Measurements from ENCODE around the gene OAS1. TPM values are rescaled to one million over a fixed set of nuclear protein-coding genes. Genes with fewer than 3 reads are reported as not detected.

The OAS1 gene
- not detected in 2 replicates for total RNA-seq
- long read RNA-seq, result 0 reads

GRCh38 chr12:112906712-112907414 is at the start of gene OAS1:
Gene OAS1 (plus strand): TSS chr12:112906962. CDS start chr12:112907040, 78 bp downstream.
- H3K27me3 Mint-ChIP-seq (ENCODE audit: low read depth), result peaks cover 44% of the 10 kb centered on the region
- peak within 1 kb of the TSS; percentile 2 for H3K27ac Mint-ChIP-seq (ENCODE audit: unreplicated experiment)
- peaks cover 8% of the 10 kb centered on the region for H3K4me1 Mint-ChIP-seq
- H3K4me3 Mint-ChIP-seq, result no peak within 1 kb of the TSS
- H3K36me3 Mint-ChIP-seq (ENCODE audit: low read depth), result peaks cover 3% of the 10 kb centered on the region
- DNase-seq (ENCODE audit: low read depth, low spot score), result no peak
- peaks cover 13% of the 10 kb centered on the region for H3K9me3 Mint-ChIP-seq
- TF ChIP-seq, protein P1, sequence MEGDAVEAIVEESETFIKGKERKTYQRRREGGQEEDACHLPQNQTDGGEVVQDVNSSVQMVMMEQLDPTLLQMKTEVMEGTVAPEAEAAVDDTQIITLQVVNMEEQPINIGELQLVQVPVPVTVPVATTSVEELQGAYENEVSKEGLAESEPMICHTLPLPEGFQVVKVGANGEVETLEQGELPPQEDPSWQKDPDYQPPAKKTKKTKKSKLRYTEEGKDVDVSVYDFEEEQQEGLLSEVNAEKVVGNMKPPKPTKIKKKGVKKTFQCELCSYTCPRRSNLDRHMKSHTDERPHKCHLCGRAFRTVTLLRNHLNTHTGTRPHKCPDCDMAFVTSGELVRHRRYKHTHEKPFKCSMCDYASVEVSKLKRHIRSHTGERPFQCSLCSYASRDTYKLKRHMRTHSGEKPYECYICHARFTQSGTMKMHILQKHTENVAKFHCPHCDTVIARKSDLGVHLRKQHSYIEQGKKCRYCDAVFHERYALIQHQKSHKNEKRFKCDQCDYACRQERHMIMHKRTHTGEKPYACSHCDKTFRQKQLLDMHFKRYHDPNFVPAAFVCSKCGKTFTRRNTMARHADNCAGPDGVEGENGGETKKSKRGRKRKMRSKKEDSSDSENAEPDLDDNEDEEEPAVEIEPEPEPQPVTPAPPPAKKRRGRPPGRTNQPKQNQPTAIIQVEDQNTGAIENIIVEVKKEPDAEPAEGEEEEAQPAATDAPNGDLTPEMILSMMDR (conservative IDR thresholded peaks at IDR 0.05), result no peak

DNA sequence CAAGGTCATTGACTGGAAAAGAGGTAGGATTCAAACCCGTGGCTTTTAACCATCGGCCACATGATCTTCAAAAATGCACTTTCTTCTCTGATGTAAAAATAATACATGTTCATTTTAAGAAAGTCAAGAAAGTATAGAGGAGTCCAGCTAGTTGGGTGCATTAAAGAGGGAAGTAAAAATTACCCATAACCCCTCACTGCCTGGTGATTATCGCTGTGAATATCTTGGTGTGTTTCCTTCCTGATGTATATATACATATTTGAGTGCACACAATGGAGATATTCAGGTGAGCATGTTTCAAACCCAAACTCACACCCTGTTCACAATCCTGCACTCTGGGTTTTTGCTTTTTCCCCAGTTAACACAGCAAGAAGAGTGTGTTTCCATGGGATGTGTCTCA is 47.5 kb upstream of the OAS1 start:
- no peak overlapping the region for H3K27ac Mint-ChIP-seq (ENCODE audit: unreplicated experiment)
- no peak overlapping the region for H3K4me3 Mint-ChIP-seq
- TF ChIP-seq, protein P1 (conservative IDR thresholded peaks at IDR 0.05), result no peak
- H3K36me3 Mint-ChIP-seq (ENCODE audit: low read depth), result no peaks in the 10 kb centered on the region
- no peaks in the 10 kb centered on the region for H3K9me3 Mint-ChIP-seq
- peaks cover 45% of the 10 kb centered on the region for H3K27me3 Mint-ChIP-seq (ENCODE audit: low read depth)
- DNase-seq (ENCODE audit: low read depth, low spot score), result no peak
- no peaks in the 10 kb centered on the region for H3K4me1 Mint-ChIP-seq

- Mint-ChIP-seq H3K27ac (ENCODE audit: unreplicated experiment) (no peak overlapping the region), H3K4me1 (no peaks in the 10 kb centered on the region), H3K4me3 (no peak overlapping the region), H3K27me3 (ENCODE audit: low read depth) (peaks cover 52% of the 10 kb centered on the region), H3K9me3 (no peaks in the 10 kb centered on the region), H3K36me3 (ENCODE audit: low read depth) (no peaks in the 10 kb centered on the region)
- TF ChIP-seq, protein P1 (conservative IDR thresholded peaks at IDR 0.05), result no peak
- no peak for DNase-seq (ENCODE audit: low read depth, low spot score)
These were observed 46.6 kb upstream of the OAS1 start for GRCh38 chr12:112860181-112860580.

DNA sequence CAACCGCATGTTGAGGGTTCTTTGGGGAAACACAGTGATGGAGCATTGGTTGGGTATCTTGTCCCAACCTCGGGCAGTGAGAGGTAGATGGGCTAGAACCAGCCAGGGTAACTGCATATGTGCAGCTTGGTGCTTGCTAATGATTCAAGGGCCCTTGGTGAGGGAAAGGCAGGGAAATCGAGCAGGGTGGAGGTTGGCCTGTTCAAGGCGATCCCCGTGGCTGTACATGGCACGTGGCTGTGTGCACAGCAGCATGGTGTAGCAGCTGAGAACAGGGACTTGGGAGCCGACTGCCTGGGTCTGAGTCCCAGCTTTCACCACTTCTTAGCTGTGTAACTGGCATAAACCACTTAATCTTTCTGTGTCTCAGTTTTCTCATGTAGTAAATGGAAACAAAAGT is 45.5 kb upstream of the OAS1 start:
- no peak overlapping the region for H3K27ac Mint-ChIP-seq (ENCODE audit: unreplicated experiment)
- no peak for DNase-seq (ENCODE audit: low read depth, low spot score)
- peaks cover 53% of the 10 kb centered on the region for H3K27me3 Mint-ChIP-seq (ENCODE audit: low read depth)
- TF ChIP-seq, protein P1 (conservative IDR thresholded peaks at IDR 0.05), result no peak
- H3K4me3 Mint-ChIP-seq, result no peak overlapping the region
- no peaks in the 10 kb centered on the region for H3K4me1 Mint-ChIP-seq
- no peaks in the 10 kb centered on the region for H3K36me3 Mint-ChIP-seq (ENCODE audit: low read depth)
- no peaks in the 10 kb centered on the region for H3K9me3 Mint-ChIP-seq

DNA sequence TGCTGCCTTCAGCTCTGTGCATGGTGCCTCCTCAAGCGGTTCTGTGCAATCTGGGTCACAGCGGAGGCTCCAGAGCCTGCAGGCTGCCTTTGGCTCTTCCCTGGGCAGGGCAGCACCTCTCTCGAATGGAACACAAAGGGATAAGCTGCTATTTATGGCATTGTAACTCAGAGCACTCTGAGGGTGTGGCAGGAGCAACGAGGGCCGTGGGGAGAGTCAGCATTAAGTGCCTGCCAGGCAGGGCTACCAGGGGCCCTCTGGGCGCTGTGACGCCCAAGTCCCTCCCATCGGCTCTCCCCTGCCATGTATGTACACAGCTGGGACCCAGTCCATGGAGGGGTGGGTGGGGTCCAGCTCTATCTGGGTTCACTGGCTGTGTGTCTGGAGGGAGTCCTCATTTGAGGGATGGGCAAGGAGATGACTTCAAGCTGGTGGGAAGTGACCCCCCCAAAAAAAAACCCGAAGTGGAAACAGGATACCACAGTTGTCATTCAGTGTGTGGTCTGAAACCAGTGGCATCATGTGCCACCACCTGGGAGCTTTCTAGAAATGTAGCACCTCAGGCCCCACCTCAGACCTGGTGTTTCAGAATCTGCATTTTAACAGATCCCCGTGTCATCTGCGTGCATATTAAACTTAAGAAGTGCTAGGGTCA is 44.0 kb upstream of the OAS1 start:
- TF ChIP-seq, protein P1 (conservative IDR thresholded peaks at IDR 0.05), result no peak
- H3K27me3 Mint-ChIP-seq (ENCODE audit: low read depth), result peaks cover 61% of the 10 kb centered on the region
- no peaks in the 10 kb centered on the region for H3K4me1 Mint-ChIP-seq
- H3K36me3 Mint-ChIP-seq (ENCODE audit: low read depth), result no peaks in the 10 kb centered on the region
- no peak for DNase-seq (ENCODE audit: low read depth, low spot score)
- no peaks in the 10 kb centered on the region for H3K9me3 Mint-ChIP-seq
- no peak overlapping the region for H3K4me3 Mint-ChIP-seq
- H3K27ac Mint-ChIP-seq (ENCODE audit: unreplicated experiment), result no peak overlapping the region
